Measurements from ENCODE around the gene SPATA31A3. TPM values are rescaled to one million over a fixed set of nuclear protein-coding genes. Genes with fewer than 3 reads are reported as not detected.
"Not testable (repeated sequence)": the region's sequence is repeated elsewhere in the genome, so short reads cannot be mapped to it uniquely, and the experiment has no call there.

SPATA31A3 gene
- not detected for total RNA-seq (ENCODE audit: unreplicated experiment)
- long read RNA-seq: 0 reads

DNA sequence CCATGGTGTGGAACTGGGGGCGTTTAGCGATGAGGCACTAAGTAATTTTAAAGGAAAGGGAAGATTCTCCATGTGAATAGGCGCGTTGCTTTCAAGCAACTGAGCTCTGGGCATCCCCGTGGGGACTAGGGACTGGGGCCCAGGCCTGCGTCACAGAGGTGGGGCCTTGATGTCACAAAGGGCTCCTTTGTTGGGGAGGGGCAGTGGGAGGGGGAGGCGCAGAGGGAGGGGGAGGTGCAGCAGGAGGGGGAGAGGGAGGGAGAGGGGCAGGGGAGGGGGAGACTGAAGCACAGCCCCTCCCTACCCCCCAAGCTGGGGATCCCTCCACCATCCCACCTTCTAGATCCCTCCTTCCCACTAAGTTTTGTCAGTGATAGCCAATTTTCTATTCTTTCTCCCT lies at the start of gene SPATA31A3:
Gene SPATA31A3 (minus strand): TSS at position 101 of the 400 bp plus-strand sequence. CDS start 29 bp downstream, at position 72.
- not testable (repeated sequence) for H3K27ac Mint-ChIP-seq (ENCODE audit: unreplicated experiment); DNase-seq (ENCODE audit: low spot score); H3K36me3 Mint-ChIP-seq (ENCODE audit: low read depth, unreplicated experiment); H3K27me3 Mint-ChIP-seq (ENCODE audit: unreplicated experiment); H3K9me3 Mint-ChIP-seq (ENCODE audit: unreplicated experiment); H3K4me1 Mint-ChIP-seq (ENCODE audit: unreplicated experiment); H3K4me3 Mint-ChIP-seq (ENCODE audit: unreplicated experiment)

DNA sequence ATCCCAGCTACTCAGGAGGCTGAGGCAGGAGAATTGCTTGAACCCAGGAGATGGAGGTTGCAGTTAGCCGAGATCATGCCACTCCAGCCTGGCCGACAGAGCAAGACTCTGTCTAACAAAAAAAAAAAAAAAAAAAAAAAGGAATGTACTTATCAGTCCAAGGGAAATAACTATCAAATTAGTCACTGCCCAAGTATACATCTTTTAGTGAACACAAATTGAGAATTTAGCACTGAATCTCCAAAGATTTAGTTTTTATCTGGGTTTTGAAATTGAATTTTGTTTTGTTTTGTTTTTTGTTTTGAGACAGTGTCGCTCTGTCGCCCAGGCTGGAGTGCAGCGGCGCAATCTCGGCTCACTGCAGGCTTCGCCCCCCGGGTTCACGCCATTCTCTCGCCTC lies 39.8 kb downstream of the SPATA31A3 start:
- not testable (repeated sequence) for DNase-seq (ENCODE audit: low spot score); H3K4me3 Mint-ChIP-seq (ENCODE audit: unreplicated experiment); H3K36me3 Mint-ChIP-seq (ENCODE audit: low read depth, unreplicated experiment); H3K4me1 Mint-ChIP-seq (ENCODE audit: unreplicated experiment); H3K9me3 Mint-ChIP-seq (ENCODE audit: unreplicated experiment); H3K27me3 Mint-ChIP-seq (ENCODE audit: unreplicated experiment); H3K27ac Mint-ChIP-seq (ENCODE audit: unreplicated experiment)

- H3K9me3 Mint-ChIP-seq (ENCODE audit: unreplicated experiment); H3K27me3 Mint-ChIP-seq (ENCODE audit: unreplicated experiment); H3K36me3 Mint-ChIP-seq (ENCODE audit: low read depth, unreplicated experiment); H3K4me1 Mint-ChIP-seq (ENCODE audit: unreplicated experiment); H3K4me3 Mint-ChIP-seq (ENCODE audit: unreplicated experiment); DNase-seq (ENCODE audit: low spot score): not testable (repeated sequence)
- H3K27ac Mint-ChIP-seq (ENCODE audit: unreplicated experiment): peak overlapping the region; percentile 52
Observed at GRCh38 chr9:66942400-66943155, 49.8 kb downstream of the SPATA31A3 start.

- not testable (repeated sequence) for H3K4me1 Mint-ChIP-seq (ENCODE audit: unreplicated experiment); H3K27ac Mint-ChIP-seq (ENCODE audit: unreplicated experiment); H3K9me3 Mint-ChIP-seq (ENCODE audit: unreplicated experiment); H3K27me3 Mint-ChIP-seq (ENCODE audit: unreplicated experiment); H3K36me3 Mint-ChIP-seq (ENCODE audit: low read depth, unreplicated experiment); H3K4me3 Mint-ChIP-seq (ENCODE audit: unreplicated experiment); DNase-seq (ENCODE audit: low spot score)
Observed at GRCh38 chr9:66939878-66940830, 52.2 kb downstream of the SPATA31A3 start.

DNA sequence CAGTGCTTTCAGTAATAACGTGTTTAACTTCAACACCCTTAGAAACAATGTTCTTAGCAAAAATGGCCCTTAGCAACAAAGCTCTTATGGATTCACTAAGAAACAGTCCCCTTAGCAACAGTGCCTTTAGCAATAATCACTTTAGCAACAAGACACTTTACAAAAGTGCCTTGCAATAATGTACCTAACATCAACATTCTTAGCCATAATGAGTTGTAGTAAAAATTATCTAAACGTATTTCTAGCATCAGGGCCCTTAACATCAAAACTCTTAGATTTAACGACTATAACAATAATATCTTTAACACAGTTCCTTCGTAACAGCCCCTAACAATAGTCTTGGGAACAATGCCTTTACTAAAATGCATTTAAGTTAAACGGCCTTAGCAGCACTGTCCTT lies 54.0 kb downstream of the SPATA31A3 start:
- Mint-ChIP-seq H3K4me3 (ENCODE audit: unreplicated experiment) (peak overlapping the region; percentile 42), H3K27ac (ENCODE audit: unreplicated experiment) (peak overlapping the region; percentile 96)
- not testable (repeated sequence) for DNase-seq (ENCODE audit: low spot score); H3K4me1 Mint-ChIP-seq (ENCODE audit: unreplicated experiment); H3K9me3 Mint-ChIP-seq (ENCODE audit: unreplicated experiment); H3K27me3 Mint-ChIP-seq (ENCODE audit: unreplicated experiment); H3K36me3 Mint-ChIP-seq (ENCODE audit: low read depth, unreplicated experiment)

DNA sequence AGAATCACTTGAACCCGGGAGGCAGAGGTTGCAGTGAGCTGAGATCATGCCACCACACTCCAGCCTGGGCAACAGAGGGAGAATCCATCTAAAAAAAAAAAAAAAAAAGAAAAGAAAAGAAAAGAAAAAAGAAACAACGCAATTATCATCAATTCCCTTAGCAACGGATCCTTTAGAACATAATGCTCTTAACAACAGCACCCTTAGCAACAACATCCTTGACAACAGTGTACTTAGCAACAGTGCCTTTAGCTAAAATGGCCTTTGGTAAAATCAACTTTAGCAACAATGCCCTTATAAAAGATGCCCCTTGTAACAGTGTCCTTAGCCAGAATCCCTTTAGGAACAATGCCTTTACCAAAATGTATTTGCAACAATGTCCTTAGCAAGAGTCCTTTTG lies 54.7 kb downstream of the SPATA31A3 start:
- not testable (repeated sequence) for H3K36me3 Mint-ChIP-seq (ENCODE audit: low read depth, unreplicated experiment); H3K4me1 Mint-ChIP-seq (ENCODE audit: unreplicated experiment); H3K27me3 Mint-ChIP-seq (ENCODE audit: unreplicated experiment); H3K4me3 Mint-ChIP-seq (ENCODE audit: unreplicated experiment); H3K9me3 Mint-ChIP-seq (ENCODE audit: unreplicated experiment); DNase-seq (ENCODE audit: low spot score)
- peak overlapping the region; percentile 75 for H3K27ac Mint-ChIP-seq (ENCODE audit: unreplicated experiment)

Other genes starting within 250 kb of the SPATA31A3 start
- 10.0 TPM for gene ZNF658, start 91.8 kb downstream of the SPATA31A3 start, total RNA-seq (ENCODE audit: unreplicated experiment)